NCI-H345 treated with DMSO at 0.1 percent for 48 hours (cell line): ENCODE data around the gene NPAS2.

ENCODE experiments used
- DNase-seq: peaks from one replicate; lab custom pipeline; 2025; ENCODE audit not compliant: unreplicated experiment; lab: John Stamatoyannopoulos, UW

The NPAS2 gene

GRCh38 chr2:100819370-100820272, at the start of gene NPAS2:
Gene NPAS2 (plus strand): TSS chr2:100820139. CDS start chr2:100904755, 84,616 bp downstream.
- DNase-seq = no peak

GRCh38 chr2:100771125-100771524, 48.8 kb upstream of the NPAS2 start:
- no peak for DNase-seq

GRCh38 chr2:100773538-100773937, 46.4 kb upstream of the NPAS2 start:
- DNase-seq = no peak

- no peak for DNase-seq
Observed at GRCh38 chr2:100776445-100776844, 43.5 kb upstream of the NPAS2 start.

- DNase-seq = no peak
Observed at GRCh38 chr2:100778637-100779450, 41.1 kb upstream of the NPAS2 start.

GRCh38 chr2:100779908-100780202, 40.1 kb upstream of the NPAS2 start:
- no peak for DNase-seq

- no peak for DNase-seq
Observed at GRCh38 chr2:100780203-100781008, 39.5 kb upstream of the NPAS2 start.

- DNase-seq = no peak
Observed at GRCh38 chr2:100781009-100781325, 39.0 kb upstream of the NPAS2 start.

GRCh38 chr2:100781523-100782379, 38.2 kb upstream of the NPAS2 start:
- no peak for DNase-seq

GRCh38 chr2:100782380-100782878, 37.5 kb upstream of the NPAS2 start:
- no peak for DNase-seq

- DNase-seq = no peak
Observed at GRCh38 chr2:100783987-100784386, 36.0 kb upstream of the NPAS2 start.

- no peak for DNase-seq
Observed at GRCh38 chr2:100784681-100785080, 35.3 kb upstream of the NPAS2 start.

- no peak for DNase-seq
Observed at GRCh38 chr2:100785626-100786296, 34.2 kb upstream of the NPAS2 start.

GRCh38 chr2:100786297-100786658, 33.7 kb upstream of the NPAS2 start:
- no peak for DNase-seq

- no peak for DNase-seq
Observed at GRCh38 chr2:100786985-100787384, 33.0 kb upstream of the NPAS2 start.

GRCh38 chr2:100789361-100789760, 30.6 kb upstream of the NPAS2 start:
- no peak for DNase-seq

- peak; percentile 26 for DNase-seq
Observed at GRCh38 chr2:100791294-100791935, 28.5 kb upstream of the NPAS2 start.

GRCh38 chr2:100791936-100792308, 28.0 kb upstream of the NPAS2 start:
- peak; percentile 36 for DNase-seq

GRCh38 chr2:100793220-100793619, 26.7 kb upstream of the NPAS2 start:
- DNase-seq = no peak
